DND-41 (cell line): ENCODE measurements around the gene CSTA.

Experiments
- ATAC-seq: fragments of 200-7000 bp; cut with Tn5 transposase; 3 replicates; pipeline ENCODE4 v1.9.1; 2021; ENCODE audit warnings: low read depth; ENCODE audit not compliant: insufficient read depth
- DNase-seq: peaks from one replicate; pipeline ENCODE4 v3.0.0-alpha.2; 2020
- H2AFZ ChIP-seq: 2 replicates; pipeline ENCODE4 v1.6.0; 2012; ENCODE audit warnings: low read depth, low read length
- H3K27ac ChIP-seq: 2 replicates; pipeline ENCODE4 v1.5.1; 2012; ENCODE audit warnings: low read length, inconsistent platforms
- H3K27me3 ChIP-seq: fragments of 200-600 bp; sonication (generic); 2 replicates; pipeline ENCODE4 v1.6.0; 2012; ENCODE audit warnings: low read length, mild to moderate bottlenecking, inconsistent platforms; ENCODE audit not compliant: insufficient read depth, poor library complexity
- H3K36me3 ChIP-seq: 2 replicates; pipeline ENCODE4 v1.5.1; 2012; ENCODE audit warnings: low read length, inconsistent platforms; ENCODE audit not compliant: insufficient read depth
- H3K4me1 ChIP-seq: 2 replicates; pipeline ENCODE4 v1.5.1; 2012; ENCODE audit warnings: mild to moderate bottlenecking, low read length; ENCODE audit not compliant: insufficient read depth
- H3K4me2 ChIP-seq: 2 replicates; pipeline ENCODE4 v1.6.0; 2012; ENCODE audit warnings: mild to moderate bottlenecking, moderate library complexity, low read length, inconsistent platforms; ENCODE audit not compliant: insufficient read depth
- H3K4me3 ChIP-seq, 2 experiments: fragments of 200-600 bp in 1 of 2; shearing (Covaris generic) in 1 of 2; 2 replicates each; pipeline ENCODE4 v1.5.1; 2012 to 2016; ENCODE audit warnings: inconsistent platforms in 2 of 2, low read length in 2 of 2, mild to moderate bottlenecking in 2 of 2, low read depth in 1 of 2, moderate library complexity in 1 of 2
- H3K79me2 ChIP-seq: 2 replicates; pipeline ENCODE4 v1.6.0; 2012; ENCODE audit warnings: low read length, inconsistent platforms; ENCODE audit not compliant: insufficient read depth
- H3K9ac ChIP-seq: 2 replicates; pipeline ENCODE4 v1.6.0; 2012; ENCODE audit warnings: low read depth, mild to moderate bottlenecking, inconsistent platforms, low read length, moderate library complexity
- H3K9me3 ChIP-seq: 2 replicates; pipeline ENCODE4 v1.5.1; 2012; ENCODE audit warnings: low read length, moderate library complexity, mild to moderate bottlenecking, inconsistent platforms; ENCODE audit not compliant: insufficient read depth, severe bottlenecking
- H4K20me1 ChIP-seq: 2 replicates; pipeline ENCODE4 v1.6.0; 2012; ENCODE audit warnings: low read length; ENCODE audit not compliant: insufficient read depth
- CTCF ChIP-seq: IDR thresholded peaks from 2 replicates; pipeline ENCODE4 v1.5.1; 2012; ENCODE audit warnings: borderline replicate concordance, low read length, moderate library complexity, mild to moderate bottlenecking; ENCODE audit not compliant: poor library complexity, severe bottlenecking; ENCODE audit errors: extremely low read depth
- EZH2 ChIP-seq: IDR thresholded peaks from 3 replicates; pipeline ENCODE4 v1.6.1; 2012; ENCODE audit warnings: borderline replicate concordance, low read depth, mild to moderate bottlenecking, moderate library complexity, low read length, inconsistent platforms; ENCODE audit not compliant: severe bottlenecking

The CSTA gene

GRCh38 chr3:122343654-122344053 is 18.6 kb downstream of the CSTA start:
- H4K20me1 ChIP-seq = no peaks in the 10 kb centered on the region
- H3K4me3 ChIP-seq = no peak overlapping the region
- DNase-seq (no peak), ATAC-seq (no peak)
- no peaks in the 10 kb centered on the region for H3K27me3 ChIP-seq
- no peaks in the 10 kb centered on the region for H3K79me2 ChIP-seq
- H3K36me3 ChIP-seq = no peaks in the 10 kb centered on the region
- no peak for TF ChIP-seq EZH2
- TF ChIP-seq CTCF = no peak
- H3K9me3 ChIP-seq = no peaks in the 10 kb centered on the region
- no peak overlapping the region for H2AFZ ChIP-seq
- H3K4me1 ChIP-seq = no peaks in the 10 kb centered on the region
- H3K4me2 ChIP-seq = no peak overlapping the region
- H3K9ac ChIP-seq = no peak overlapping the region
- no peak overlapping the region for H3K27ac ChIP-seq

DNA sequence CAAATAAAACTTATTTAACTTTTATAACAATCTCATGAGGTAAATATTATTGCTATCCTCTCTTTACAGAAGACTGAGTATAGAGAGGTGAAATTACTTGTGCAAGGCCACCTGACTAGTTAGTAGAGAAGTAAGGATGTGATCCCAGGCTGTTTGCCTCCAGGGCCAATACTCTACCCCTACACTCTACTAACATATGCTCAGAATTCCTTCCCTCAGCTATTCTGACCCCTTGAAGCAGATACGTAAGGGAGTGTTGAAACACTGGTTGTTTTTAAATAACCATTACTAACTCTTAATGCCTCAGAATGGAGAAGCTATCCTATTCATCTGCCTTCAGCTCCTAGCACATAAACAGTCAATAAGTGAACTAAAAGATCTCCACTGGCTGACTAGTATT is 24.1 kb downstream of the CSTA start:
- H2AFZ ChIP-seq = no peak overlapping the region
- H3K4me3 ChIP-seq = no peak overlapping the region
- TF ChIP-seq CTCF = no peak
- no peak for TF ChIP-seq EZH2
- no peaks in the 10 kb centered on the region for H3K79me2 ChIP-seq
- DNase-seq (no peak), ATAC-seq (no peak)
- no peaks in the 10 kb centered on the region for H3K9me3 ChIP-seq
- H4K20me1 ChIP-seq = no peaks in the 10 kb centered on the region
- no peaks in the 10 kb centered on the region for H3K36me3 ChIP-seq
- no peaks in the 10 kb centered on the region for H3K4me1 ChIP-seq
- no peaks in the 10 kb centered on the region for H3K27me3 ChIP-seq
- H3K27ac ChIP-seq = no peak overlapping the region
- no peak overlapping the region for H3K9ac ChIP-seq
- H3K4me2 ChIP-seq = no peak overlapping the region

- Histone ChIP-seq H3K27me3 (no peaks in the 10 kb centered on the region), H4K20me1 (no peaks in the 10 kb centered on the region), H3K9me3 (no peaks in the 10 kb centered on the region), H3K4me3 (no peak overlapping the region), H3K4me2 (no peak overlapping the region), H2AFZ (no peak overlapping the region), H3K9ac (no peak overlapping the region), H3K27ac (no peak overlapping the region), H3K4me1 (no peaks in the 10 kb centered on the region), H3K36me3 (no peaks in the 10 kb centered on the region), H3K79me2 (no peaks in the 10 kb centered on the region)
- DNase-seq = no peak
- TF ChIP-seq CTCF = no peak
- no peak for TF ChIP-seq EZH2
- ATAC-seq = no peak
Measured at GRCh38 chr3:122350814-122351418, 25.9 kb downstream of the CSTA start.

DNA sequence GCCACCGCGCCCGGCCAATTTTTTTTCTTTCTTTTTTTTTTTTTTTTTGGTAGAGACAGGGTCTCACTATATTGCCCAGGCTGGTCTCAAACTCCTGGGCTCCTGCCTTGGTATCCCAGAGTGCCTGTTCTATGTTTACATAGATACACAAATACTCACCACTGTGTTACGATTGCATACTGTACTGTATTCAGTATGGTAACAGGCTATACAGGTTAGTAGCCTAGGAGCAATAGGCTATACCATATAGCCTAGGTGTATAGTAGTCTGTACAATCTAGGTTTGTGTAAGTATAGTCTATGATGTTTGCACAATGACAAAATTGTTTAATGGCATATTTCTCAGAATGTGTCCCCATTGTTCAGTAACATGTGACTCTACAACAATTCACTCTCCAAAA is 26.6 kb downstream of the CSTA start:
- Histone ChIP-seq H3K4me2 (no peak overlapping the region), H2AFZ (no peak overlapping the region), H3K4me3 (no peak overlapping the region), H3K9me3 (no peaks in the 10 kb centered on the region), H3K4me1 (no peaks in the 10 kb centered on the region), H4K20me1 (no peaks in the 10 kb centered on the region), H3K27me3 (no peaks in the 10 kb centered on the region), H3K27ac (no peak overlapping the region), H3K36me3 (no peaks in the 10 kb centered on the region), H3K9ac (no peak overlapping the region), H3K79me2 (no peaks in the 10 kb centered on the region)
- DNase-seq (no peak), ATAC-seq (no peak)
- TF ChIP-seq EZH2 (no peak), CTCF (no peak)
